Stimulated activated naive CD8-positive, alpha-beta T cell treated with anti-CD3 and anti-CD28 coated beads, Interleukin-15, amount 100 ng/mL, for 72 hours (primary cell): ENCODE data around the gene SLC25A34.

ENCODE experiments used
- ATAC-seq: fragments of 150-1000 bp; cut with Tn5 transposase; 2 replicates; pipeline ENCODE4 v1.10.0; 2021; ENCODE audit warnings: mild to moderate bottlenecking, moderate library complexity
- DNase-seq, 2 donors: peaks; one replicate each; pipeline ENCODE4 v3.0.0; 2021 to 2022
- H3K27ac Mint-ChIP-seq, 2 donors: one replicate each; pipeline ENCODE4 v1.8.0; 2022; ENCODE audit warnings: mild to moderate bottlenecking in 2 of 2, mixed read lengths in 2 of 2, moderate library complexity in 2 of 2
- H3K27me3 Mint-ChIP-seq: one replicate; pipeline ENCODE4 v1.8.0; 2022; ENCODE audit warnings: mixed read lengths
- H3K4me1 Mint-ChIP-seq: one replicate; pipeline ENCODE4 v1.8.0; 2022; ENCODE audit warnings: mild to moderate bottlenecking, mixed read lengths
- H3K4me3 Mint-ChIP-seq, 2 donors: one replicate each; pipeline ENCODE4 v1.8.0; 2022; ENCODE audit warnings: mild to moderate bottlenecking in 2 of 2, mixed read lengths in 2 of 2, moderate library complexity in 1 of 2
- H3K9me3 Mint-ChIP-seq, 2 donors: one replicate each; pipeline ENCODE4 v1.8.0; 2022; ENCODE audit warnings: mixed read lengths in 2 of 2

SLC25A34 gene

GRCh38 chr1:15706751-15707150 lies 29.3 kb upstream of the SLC25A34 start:
- Mint-ChIP-seq H3K4me1 (peaks cover 34% of the 10 kb centered on the region), H3K27me3 (no peaks in the 10 kb centered on the region), H3K9me3 (no peaks in the 10 kb centered on the region), H3K27ac (peak overlapping the region in 1 of 2 donors; percentile 78), H3K4me3 (no peak overlapping the region)
- DNase-seq (no peak), ATAC-seq (no peak)

- DNase-seq: no peak
- H3K4me3 Mint-ChIP-seq: no peak overlapping the region
- no peaks in the 10 kb centered on the region for H3K9me3 Mint-ChIP-seq
- no peak for ATAC-seq
- peak overlapping the region; percentile 33 to 34 for H3K27ac Mint-ChIP-seq
- H3K4me1 Mint-ChIP-seq: peaks cover 40% of the 10 kb centered on the region
- no peaks in the 10 kb centered on the region for H3K27me3 Mint-ChIP-seq
Measured at GRCh38 chr1:15707239-15707925, 28.7 kb upstream of the SLC25A34 start.

- H3K27me3 Mint-ChIP-seq: no peaks in the 10 kb centered on the region
- DNase-seq (no peak), ATAC-seq (no peak)
- peaks cover 34% of the 10 kb centered on the region for H3K4me1 Mint-ChIP-seq
- no peaks in the 10 kb centered on the region for H3K9me3 Mint-ChIP-seq
- H3K27ac Mint-ChIP-seq: no peak overlapping the region
- no peak overlapping the region for H3K4me3 Mint-ChIP-seq
Measured at GRCh38 chr1:15708486-15709137, 27.4 kb upstream of the SLC25A34 start.

GRCh38 chr1:15709226-15709625 lies 26.8 kb upstream of the SLC25A34 start:
- no peaks in the 10 kb centered on the region for H3K9me3 Mint-ChIP-seq
- H3K27me3 Mint-ChIP-seq: no peaks in the 10 kb centered on the region
- peaks cover 34% of the 10 kb centered on the region for H3K4me1 Mint-ChIP-seq
- ATAC-seq (no peak), DNase-seq (no peak)
- H3K27ac Mint-ChIP-seq: no peak overlapping the region
- no peak overlapping the region for H3K4me3 Mint-ChIP-seq

- peaks cover 13% of the 10 kb centered on the region for H3K4me1 Mint-ChIP-seq
- DNase-seq: no peak
- H3K27me3 Mint-ChIP-seq: no peaks in the 10 kb centered on the region
- no peak overlapping the region for H3K4me3 Mint-ChIP-seq
- H3K9me3 Mint-ChIP-seq: no peaks in the 10 kb centered on the region
- no peak overlapping the region for H3K27ac Mint-ChIP-seq
- peak; percentile 70 for ATAC-seq
Measured at GRCh38 chr1:15712168-15712567, 23.9 kb upstream of the SLC25A34 start.

- DNase-seq (no peak), ATAC-seq (no peak)
- Mint-ChIP-seq H3K27ac (no peak overlapping the region), H3K9me3 (no peaks in the 10 kb centered on the region), H3K4me3 (no peak overlapping the region), H3K27me3 (no peaks in the 10 kb centered on the region), H3K4me1 (peaks cover 13% of the 10 kb centered on the region)
Measured at GRCh38 chr1:15714406-15715136, 21.5 kb upstream of the SLC25A34 start.

GRCh38 chr1:15717418-15718125 lies 18.5 kb upstream of the SLC25A34 start:
- no peak overlapping the region for H3K27ac Mint-ChIP-seq
- no peak for ATAC-seq
- no peaks in the 10 kb centered on the region for H3K4me1 Mint-ChIP-seq
- H3K27me3 Mint-ChIP-seq: no peaks in the 10 kb centered on the region
- H3K4me3 Mint-ChIP-seq: no peak overlapping the region
- H3K9me3 Mint-ChIP-seq: no peaks in the 10 kb centered on the region
- DNase-seq: no peak

GRCh38 chr1:15718199-15718601 lies 17.9 kb upstream of the SLC25A34 start:
- no peak for DNase-seq
- H3K9me3 Mint-ChIP-seq: no peaks in the 10 kb centered on the region
- H3K27me3 Mint-ChIP-seq: no peaks in the 10 kb centered on the region
- no peaks in the 10 kb centered on the region for H3K4me1 Mint-ChIP-seq
- peak overlapping the region in 1 of 2 donors; percentile 89 for H3K27ac Mint-ChIP-seq
- no peak overlapping the region for H3K4me3 Mint-ChIP-seq
- ATAC-seq: no peak

GRCh38 chr1:15719381-15720120 lies 16.5 kb upstream of the SLC25A34 start:
- Mint-ChIP-seq H3K27ac (peak overlapping the region in 1 of 2 donors; percentile 68), H3K9me3 (no peaks in the 10 kb centered on the region), H3K4me3 (no peak overlapping the region), H3K4me1 (no peaks in the 10 kb centered on the region), H3K27me3 (no peaks in the 10 kb centered on the region)
- no peak for DNase-seq
- ATAC-seq: no peak

- Mint-ChIP-seq H3K4me1 (no peaks in the 10 kb centered on the region), H3K27ac (no peak overlapping the region), H3K27me3 (no peaks in the 10 kb centered on the region), H3K4me3 (no peak overlapping the region), H3K9me3 (no peaks in the 10 kb centered on the region)
- DNase-seq (no peak), ATAC-seq (no peak)
Measured at GRCh38 chr1:15720861-15721260, 15.2 kb upstream of the SLC25A34 start.

- H3K4me1 Mint-ChIP-seq: no peaks in the 10 kb centered on the region
- no peak for ATAC-seq
- no peak for DNase-seq
- peak overlapping the region; percentile 15 to 67 for H3K27ac Mint-ChIP-seq
- no peaks in the 10 kb centered on the region for H3K9me3 Mint-ChIP-seq
- no peaks in the 10 kb centered on the region for H3K27me3 Mint-ChIP-seq
- no peak overlapping the region for H3K4me3 Mint-ChIP-seq
Measured at GRCh38 chr1:15722411-15722810, 13.6 kb upstream of the SLC25A34 start.

GRCh38 chr1:15722836-15723532 lies 13.1 kb upstream of the SLC25A34 start:
- DNase-seq (no peak), ATAC-seq (no peak)
- H3K4me3 Mint-ChIP-seq: no peak overlapping the region
- no peaks in the 10 kb centered on the region for H3K4me1 Mint-ChIP-seq
- peak overlapping the region; percentile 15 to 84 for H3K27ac Mint-ChIP-seq
- no peaks in the 10 kb centered on the region for H3K9me3 Mint-ChIP-seq
- no peaks in the 10 kb centered on the region for H3K27me3 Mint-ChIP-seq

- H3K9me3 Mint-ChIP-seq: no peaks in the 10 kb centered on the region
- DNase-seq (no peak), ATAC-seq (no peak)
- no peaks in the 10 kb centered on the region for H3K27me3 Mint-ChIP-seq
- peak overlapping the region in 1 of 2 donors; percentile 82 for H3K27ac Mint-ChIP-seq
- H3K4me1 Mint-ChIP-seq: no peaks in the 10 kb centered on the region
- no peak overlapping the region for H3K4me3 Mint-ChIP-seq
Measured at GRCh38 chr1:15723631-15724246, 12.3 kb upstream of the SLC25A34 start.
